ENCODE measurements around the gene MCTP1.

Gene MCTP1

GRCh38 chr5:94891565-94891964 lies 393.3 kb downstream of the MCTP1 start:
- Histone ChIP-seq H3K4me1 (ENCODE audit: control insufficient read depth, insufficient read depth, low read length, poor library complexity, severe bottlenecking) (no peaks in the 10 kb centered on the region), H3K36me3 (ENCODE audit: control insufficient read depth, insufficient read depth, low read length) (no peaks in the 10 kb centered on the region), H3K4me3 (ENCODE audit: insufficient read depth, low read depth, low read length, poor library complexity, severe bottlenecking) (no peak overlapping the region), H3K27me3 (replicated peaks; ENCODE audit: control insufficient read depth, insufficient read depth, low read length, poor library complexity, severe bottlenecking) (no peaks in the 10 kb centered on the region), H3K27ac (ENCODE audit: insufficient read depth, low read length, poor library complexity, severe bottlenecking) (no peak overlapping the region), H3K9me3 (ENCODE audit: control insufficient read depth, low read length) (no peaks in the 10 kb centered on the region)
- DNase-seq = no peak

DNA sequence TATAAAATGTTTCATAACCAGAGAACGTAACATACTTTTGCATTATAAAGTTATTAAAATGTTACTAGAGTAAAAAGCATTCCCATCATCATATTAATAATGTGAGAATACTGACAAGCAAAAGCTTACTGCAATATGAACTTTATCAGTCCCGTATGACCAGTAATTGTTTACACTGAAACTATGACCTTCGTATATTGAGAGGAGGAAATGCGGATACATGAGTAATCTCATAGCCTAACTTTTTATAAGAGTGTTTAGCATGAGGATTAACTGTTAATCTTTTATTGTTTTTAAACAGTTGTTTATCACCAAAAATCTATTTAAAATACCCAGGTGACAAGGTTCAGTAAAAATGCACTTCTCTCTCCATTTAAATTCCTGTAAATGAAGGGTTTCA lies 394.0 kb downstream of the MCTP1 start:
- Histone ChIP-seq H3K4me3 (ENCODE audit: insufficient read depth, low read depth, low read length, poor library complexity, severe bottlenecking) (no peak overlapping the region), H3K4me1 (ENCODE audit: control insufficient read depth, insufficient read depth, low read length, poor library complexity, severe bottlenecking) (no peaks in the 10 kb centered on the region), H3K27me3 (replicated peaks; ENCODE audit: control insufficient read depth, insufficient read depth, low read length, poor library complexity, severe bottlenecking) (no peaks in the 10 kb centered on the region), H3K27ac (ENCODE audit: insufficient read depth, low read length, poor library complexity, severe bottlenecking) (no peak overlapping the region), H3K9me3 (ENCODE audit: control insufficient read depth, low read length) (no peaks in the 10 kb centered on the region), H3K36me3 (ENCODE audit: control insufficient read depth, insufficient read depth, low read length) (no peaks in the 10 kb centered on the region)
- no peak for DNase-seq

- Histone ChIP-seq H3K27ac (ENCODE audit: insufficient read depth, low read length, poor library complexity, severe bottlenecking) (no peak overlapping the region), H3K9me3 (ENCODE audit: control insufficient read depth, low read length) (no peaks in the 10 kb centered on the region), H3K27me3 (replicated peaks; ENCODE audit: control insufficient read depth, insufficient read depth, low read length, poor library complexity, severe bottlenecking) (no peaks in the 10 kb centered on the region), H3K36me3 (ENCODE audit: control insufficient read depth, insufficient read depth, low read length) (no peaks in the 10 kb centered on the region), H3K4me1 (ENCODE audit: control insufficient read depth, insufficient read depth, low read length, poor library complexity, severe bottlenecking) (no peaks in the 10 kb centered on the region), H3K4me3 (ENCODE audit: insufficient read depth, low read depth, low read length, poor library complexity, severe bottlenecking) (no peak overlapping the region)
- no peak for DNase-seq
Observed at GRCh38 chr5:94888674-94889073, 396.2 kb downstream of the MCTP1 start.

DNA sequence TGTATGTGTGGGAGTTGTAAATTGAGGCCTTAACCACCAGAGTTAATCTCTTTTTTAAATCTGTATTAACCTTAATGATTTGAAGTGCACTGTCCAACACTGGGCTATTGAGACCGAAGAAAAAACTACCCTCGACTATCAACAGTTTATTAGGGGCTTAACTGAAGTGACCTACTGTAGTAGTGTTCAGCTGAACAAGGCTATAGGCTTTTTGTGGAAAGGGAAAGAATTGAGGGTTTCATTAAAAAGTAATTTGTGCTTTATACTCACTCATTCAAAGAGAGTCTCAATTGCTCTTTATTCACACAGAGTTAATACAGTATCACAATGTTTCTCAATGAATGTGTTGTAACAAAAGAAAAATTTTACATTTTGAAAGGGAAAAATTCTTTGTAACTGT lies 399.0 kb downstream of the MCTP1 start:
- no peak overlapping the region for H3K27ac ChIP-seq (ENCODE audit: insufficient read depth, low read length, poor library complexity, severe bottlenecking)
- no peak for DNase-seq
- no peaks in the 10 kb centered on the region for H3K4me1 ChIP-seq (ENCODE audit: control insufficient read depth, insufficient read depth, low read length, poor library complexity, severe bottlenecking)
- no peaks in the 10 kb centered on the region for H3K36me3 ChIP-seq (ENCODE audit: control insufficient read depth, insufficient read depth, low read length)
- H3K4me3 ChIP-seq (ENCODE audit: insufficient read depth, low read depth, low read length, poor library complexity, severe bottlenecking) = no peak overlapping the region
- H3K27me3 ChIP-seq (replicated peaks; ENCODE audit: control insufficient read depth, insufficient read depth, low read length, poor library complexity, severe bottlenecking) = no peaks in the 10 kb centered on the region
- no peaks in the 10 kb centered on the region for H3K9me3 ChIP-seq (ENCODE audit: control insufficient read depth, low read length)

DNA sequence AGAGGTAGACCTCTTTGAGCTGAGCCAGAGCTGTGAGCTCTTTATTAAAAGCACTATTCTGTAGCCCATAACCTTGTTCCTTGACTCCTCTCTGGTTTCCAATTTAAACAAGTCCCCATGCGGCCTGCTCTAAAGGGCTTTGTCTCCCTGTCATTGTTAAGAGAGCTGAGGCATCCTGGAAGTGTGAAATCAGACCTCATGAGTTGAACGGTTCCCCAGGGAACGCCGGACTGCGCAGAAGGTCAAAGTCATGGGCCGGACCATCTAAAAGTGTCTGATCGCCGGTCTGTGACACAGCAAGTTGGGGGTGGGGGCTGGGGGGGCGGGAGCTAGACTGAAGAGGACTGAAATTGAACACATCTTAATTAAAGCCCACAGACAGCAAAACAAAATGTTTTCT lies 400.6 kb downstream of the MCTP1 start:
- Histone ChIP-seq H3K4me3 (ENCODE audit: insufficient read depth, low read depth, low read length, poor library complexity, severe bottlenecking) (no peak overlapping the region), H3K4me1 (ENCODE audit: control insufficient read depth, insufficient read depth, low read length, poor library complexity, severe bottlenecking) (no peaks in the 10 kb centered on the region), H3K9me3 (ENCODE audit: control insufficient read depth, low read length) (no peaks in the 10 kb centered on the region), H3K27ac (ENCODE audit: insufficient read depth, low read length, poor library complexity, severe bottlenecking) (no peak overlapping the region), H3K36me3 (ENCODE audit: control insufficient read depth, insufficient read depth, low read length) (no peaks in the 10 kb centered on the region), H3K27me3 (replicated peaks; ENCODE audit: control insufficient read depth, insufficient read depth, low read length, poor library complexity, severe bottlenecking) (no peaks in the 10 kb centered on the region)
- no peak for DNase-seq

DNA sequence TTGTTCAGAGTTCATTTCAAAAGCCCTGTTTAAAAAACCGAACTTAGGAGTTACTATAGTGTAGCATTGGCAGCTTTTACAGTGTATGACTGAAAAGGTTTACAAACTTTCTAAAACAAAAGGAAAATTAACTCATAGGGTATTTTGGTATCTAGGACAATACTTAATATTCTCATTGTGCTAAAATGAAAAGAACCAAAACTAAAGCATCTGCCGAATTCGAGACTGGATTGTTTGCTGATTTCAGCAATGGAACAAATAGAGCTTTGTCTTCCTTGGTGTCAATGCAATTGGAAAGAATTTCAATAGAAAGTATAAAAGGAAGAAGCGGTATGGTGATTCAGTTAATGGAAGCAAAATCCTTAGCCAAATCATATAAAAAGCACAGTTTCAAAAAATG lies 412.4 kb downstream of the MCTP1 start:
- no peak for DNase-seq
- Histone ChIP-seq H3K36me3 (ENCODE audit: control insufficient read depth, insufficient read depth, low read length) (no peaks in the 10 kb centered on the region), H3K27ac (ENCODE audit: insufficient read depth, low read length, poor library complexity, severe bottlenecking) (no peak overlapping the region), H3K9me3 (ENCODE audit: control insufficient read depth, low read length) (no peaks in the 10 kb centered on the region), H3K4me3 (ENCODE audit: insufficient read depth, low read depth, low read length, poor library complexity, severe bottlenecking) (no peak overlapping the region), H3K4me1 (ENCODE audit: control insufficient read depth, insufficient read depth, low read length, poor library complexity, severe bottlenecking) (no peaks in the 10 kb centered on the region), H3K27me3 (replicated peaks; ENCODE audit: control insufficient read depth, insufficient read depth, low read length, poor library complexity, severe bottlenecking) (no peaks in the 10 kb centered on the region)

- Histone ChIP-seq H3K9me3 (ENCODE audit: control insufficient read depth, low read length) (no peaks in the 10 kb centered on the region), H3K36me3 (ENCODE audit: control insufficient read depth, insufficient read depth, low read length) (no peaks in the 10 kb centered on the region)
- no peak for DNase-seq
Observed at GRCh38 chr5:94870511-94871183, 414.2 kb downstream of the MCTP1 start.

DNA sequence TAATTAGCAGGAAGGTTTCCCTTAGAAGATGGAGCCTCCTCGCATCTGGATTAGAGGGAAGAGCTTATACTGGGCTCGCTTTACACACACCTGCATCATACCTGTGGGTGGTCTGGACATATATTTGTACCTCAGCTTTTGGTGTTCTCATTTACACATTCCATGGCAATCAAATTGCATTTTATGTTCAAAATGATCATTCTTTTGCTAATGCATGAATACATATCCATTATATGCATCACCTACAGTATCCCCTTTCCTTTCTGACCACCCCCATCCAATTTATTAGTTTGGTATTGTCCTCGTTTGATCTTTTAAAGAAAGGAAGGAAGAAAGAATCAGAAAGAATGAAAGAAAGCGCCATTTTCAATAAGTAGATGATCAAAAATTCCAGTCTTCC lies 415.0 kb downstream of the MCTP1 start:
- Histone ChIP-seq H3K36me3 (ENCODE audit: control insufficient read depth, insufficient read depth, low read length) (no peaks in the 10 kb centered on the region), H3K9me3 (ENCODE audit: control insufficient read depth, low read length) (no peaks in the 10 kb centered on the region), H3K27ac (ENCODE audit: insufficient read depth, low read length, poor library complexity, severe bottlenecking) (no peak overlapping the region), H3K4me1 (ENCODE audit: control insufficient read depth, insufficient read depth, low read length, poor library complexity, severe bottlenecking) (no peaks in the 10 kb centered on the region), H3K4me3 (ENCODE audit: insufficient read depth, low read depth, low read length, poor library complexity, severe bottlenecking) (no peak overlapping the region), H3K27me3 (replicated peaks; ENCODE audit: control insufficient read depth, insufficient read depth, low read length, poor library complexity, severe bottlenecking) (no peaks in the 10 kb centered on the region)
- no peak for DNase-seq

More at GRCh38 chr5:94870511-94871183, 414.2 kb downstream of the MCTP1 start:
- Histone ChIP-seq H3K4me1 (ENCODE audit: control insufficient read depth, insufficient read depth, low read length, poor library complexity, severe bottlenecking) (no peaks in the 10 kb centered on the region), H3K4me3 (ENCODE audit: insufficient read depth, low read depth, low read length, poor library complexity, severe bottlenecking) (no peak overlapping the region), H3K27ac (ENCODE audit: insufficient read depth, low read length, poor library complexity, severe bottlenecking) (no peak overlapping the region), H3K27me3 (replicated peaks; ENCODE audit: control insufficient read depth, insufficient read depth, low read length, poor library complexity, severe bottlenecking) (no peaks in the 10 kb centered on the region)

- no peak overlapping the region for H3K27ac ChIP-seq (ENCODE audit: insufficient read depth, low read length, poor library complexity, severe bottlenecking)
- no peaks in the 10 kb centered on the region for H3K27me3 ChIP-seq (replicated peaks; ENCODE audit: control insufficient read depth, insufficient read depth, low read length, poor library complexity, severe bottlenecking)
- no peaks in the 10 kb centered on the region for H3K9me3 ChIP-seq (ENCODE audit: control insufficient read depth, low read length)
- H3K36me3 ChIP-seq (ENCODE audit: control insufficient read depth, insufficient read depth, low read length) = no peaks in the 10 kb centered on the region
- H3K4me3 ChIP-seq (ENCODE audit: insufficient read depth, low read depth, low read length, poor library complexity, severe bottlenecking) = no peak overlapping the region
- DNase-seq = no peak
- no peaks in the 10 kb centered on the region for H3K4me1 ChIP-seq (ENCODE audit: control insufficient read depth, insufficient read depth, low read length, poor library complexity, severe bottlenecking)
Observed at GRCh38 chr5:94863951-94864350, 420.9 kb downstream of the MCTP1 start.

- no peaks in the 10 kb centered on the region for H3K27me3 ChIP-seq (replicated peaks; ENCODE audit: control insufficient read depth, insufficient read depth, low read length, poor library complexity, severe bottlenecking)
- H3K27ac ChIP-seq (ENCODE audit: insufficient read depth, low read length, poor library complexity, severe bottlenecking) = no peak overlapping the region
- no peaks in the 10 kb centered on the region for H3K9me3 ChIP-seq (ENCODE audit: control insufficient read depth, low read length)
- H3K36me3 ChIP-seq (ENCODE audit: control insufficient read depth, insufficient read depth, low read length) = no peaks in the 10 kb centered on the region
- H3K4me1 ChIP-seq (ENCODE audit: control insufficient read depth, insufficient read depth, low read length, poor library complexity, severe bottlenecking) = no peaks in the 10 kb centered on the region
- no peak for DNase-seq
- no peak overlapping the region for H3K4me3 ChIP-seq (ENCODE audit: insufficient read depth, low read depth, low read length, poor library complexity, severe bottlenecking)
Observed at GRCh38 chr5:94857111-94857510, 427.8 kb downstream of the MCTP1 start.

All from effector memory CD4-positive, alpha-beta T cell (primary cell).